Glutamatergic neuron (in vitro differentiated cells): ENCODE results near the gene PRKAG2. TPM values are rescaled to one million over a fixed set of nuclear protein-coding genes. Genes with fewer than 3 reads are reported as not detected.
"Not testable (repeated sequence)": the region's sequence is repeated elsewhere in the genome, so short reads cannot be mapped to it uniquely, and the experiment has no call there.

Source experiments
- DNase-seq: peaks from one replicate; pipeline ENCODE4 v3.0.0; 2022
- H3K27ac Mint-ChIP-seq: one replicate; pipeline ENCODE4 v1.8.0; 2020; ENCODE audit warnings: mild to moderate bottlenecking, mixed read lengths, inconsistent platforms; ENCODE audit not compliant: unreplicated experiment
- H3K27me3 Mint-ChIP-seq: one replicate; pipeline ENCODE4 v1.8.0; 2020; ENCODE audit warnings: mild to moderate bottlenecking, moderate library complexity, mixed read lengths, inconsistent platforms; ENCODE audit not compliant: unreplicated experiment
- H3K36me3 Mint-ChIP-seq: one replicate; pipeline ENCODE4 v1.8.0; 2020; ENCODE audit warnings: mild to moderate bottlenecking, mixed read lengths, inconsistent platforms; ENCODE audit not compliant: unreplicated experiment
- H3K4me1 Mint-ChIP-seq: one replicate; pipeline ENCODE4 v1.8.0; 2020; ENCODE audit warnings: mild to moderate bottlenecking, low read depth, mixed read lengths, inconsistent platforms; ENCODE audit not compliant: unreplicated experiment
- H3K4me3 Mint-ChIP-seq: one replicate; pipeline ENCODE4 v1.8.0; 2020; ENCODE audit warnings: mild to moderate bottlenecking, mixed read lengths, inconsistent platforms; ENCODE audit not compliant: unreplicated experiment
- H3K9me3 Mint-ChIP-seq: one replicate; pipeline ENCODE4 v1.8.0; 2020; ENCODE audit warnings: mild to moderate bottlenecking, moderate library complexity, mixed read lengths, inconsistent platforms; ENCODE audit not compliant: unreplicated experiment
- total RNA-seq: library from RNA; stranded (reverse); fragmentation: NEBNext Ultra II Directional; extraction: Animal tissue kit (Norgen Biotek cat#: 25700); gene quantifications from one replicate; pipeline ENCODE4 v1.2.1, GENCODE V29; 2021; ENCODE audit not compliant: unreplicated experiment
- TF ChIP-seq, protein P1 (sequence below): fragments of 200-600 bp; sonication (generic); IDR thresholded peaks from one replicate; pipeline ENCODE4 v1.5.0; 2021; ENCODE audit not compliant: partially characterized antibody, unreplicated experiment

PRKAG2 gene
- total RNA-seq, 1 donor from 2014 or later, result 24.7 TPM

- Mint-ChIP-seq H3K27me3 (peaks cover 9% of the 10 kb centered on the region), H3K4me1 (peaks cover 25% of the 10 kb centered on the region), H3K9me3 (peaks cover 8% of the 10 kb centered on the region), H3K4me3 (peak overlapping the region; percentile 77), H3K36me3 (no peaks in the 10 kb centered on the region), H3K27ac (peak overlapping the region; percentile 99)
- no peak for DNase-seq
- TF ChIP-seq, protein P1, sequence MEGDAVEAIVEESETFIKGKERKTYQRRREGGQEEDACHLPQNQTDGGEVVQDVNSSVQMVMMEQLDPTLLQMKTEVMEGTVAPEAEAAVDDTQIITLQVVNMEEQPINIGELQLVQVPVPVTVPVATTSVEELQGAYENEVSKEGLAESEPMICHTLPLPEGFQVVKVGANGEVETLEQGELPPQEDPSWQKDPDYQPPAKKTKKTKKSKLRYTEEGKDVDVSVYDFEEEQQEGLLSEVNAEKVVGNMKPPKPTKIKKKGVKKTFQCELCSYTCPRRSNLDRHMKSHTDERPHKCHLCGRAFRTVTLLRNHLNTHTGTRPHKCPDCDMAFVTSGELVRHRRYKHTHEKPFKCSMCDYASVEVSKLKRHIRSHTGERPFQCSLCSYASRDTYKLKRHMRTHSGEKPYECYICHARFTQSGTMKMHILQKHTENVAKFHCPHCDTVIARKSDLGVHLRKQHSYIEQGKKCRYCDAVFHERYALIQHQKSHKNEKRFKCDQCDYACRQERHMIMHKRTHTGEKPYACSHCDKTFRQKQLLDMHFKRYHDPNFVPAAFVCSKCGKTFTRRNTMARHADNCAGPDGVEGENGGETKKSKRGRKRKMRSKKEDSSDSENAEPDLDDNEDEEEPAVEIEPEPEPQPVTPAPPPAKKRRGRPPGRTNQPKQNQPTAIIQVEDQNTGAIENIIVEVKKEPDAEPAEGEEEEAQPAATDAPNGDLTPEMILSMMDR, result no peak
These were observed 338.9 kb downstream of the PRKAG2 start for GRCh38 chr7:151537818-151538561.

DNA sequence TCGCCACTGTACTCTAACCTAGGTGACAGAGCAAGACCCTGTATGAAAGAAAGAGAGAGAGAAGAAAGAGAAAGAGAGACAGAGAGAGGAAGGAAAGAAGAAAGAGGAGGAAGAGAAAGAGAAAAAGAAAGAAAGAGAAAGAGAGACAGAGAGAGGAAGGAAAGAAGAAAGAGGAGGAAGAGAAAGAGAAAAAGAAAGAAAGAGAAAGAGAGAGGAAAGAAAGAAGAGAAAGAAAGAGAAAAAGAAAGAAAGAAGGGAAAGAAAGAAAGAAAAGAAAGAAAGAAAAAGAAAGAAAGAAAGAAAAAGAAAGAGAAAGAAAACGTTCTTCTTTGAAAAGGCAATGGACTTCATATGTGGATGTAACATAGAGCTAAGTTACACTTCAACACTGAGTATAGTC is 340.7 kb downstream of the PRKAG2 start:
- H3K4me3 Mint-ChIP-seq, H3K36me3 Mint-ChIP-seq, DNase-seq, H3K27me3 Mint-ChIP-seq, H3K9me3 Mint-ChIP-seq, H3K27ac Mint-ChIP-seq: not testable (repeated sequence)
- peaks cover 22% of the 10 kb centered on the region for H3K4me1 Mint-ChIP-seq

DNA sequence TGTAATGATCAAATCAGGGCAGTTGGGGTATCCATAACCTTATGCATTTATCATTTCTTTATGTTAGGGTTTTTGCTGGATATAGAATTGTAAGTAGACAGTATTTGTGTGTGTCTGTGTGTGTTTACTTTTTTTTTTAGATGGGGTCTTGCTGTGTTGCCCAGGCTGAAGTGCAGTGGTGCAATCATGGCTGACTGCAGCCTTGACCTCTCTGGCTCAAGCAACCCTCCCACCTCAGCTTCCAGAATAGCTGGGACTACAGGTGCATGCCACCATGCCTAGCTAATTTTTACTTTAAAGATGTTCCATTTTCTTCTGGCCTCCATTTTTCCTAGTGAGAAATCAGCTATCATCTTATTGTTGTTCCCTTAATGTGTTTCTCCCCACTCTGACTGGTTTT is 347.1 kb downstream of the PRKAG2 start:
- Mint-ChIP-seq H3K36me3 (peaks cover 24% of the 10 kb centered on the region), H3K4me1 (no peaks in the 10 kb centered on the region), H3K27ac (no peak overlapping the region), H3K9me3 (no peaks in the 10 kb centered on the region), H3K27me3 (no peaks in the 10 kb centered on the region), H3K4me3 (no peak overlapping the region)
- no peak for DNase-seq
- TF ChIP-seq, protein P1, result no peak

DNA sequence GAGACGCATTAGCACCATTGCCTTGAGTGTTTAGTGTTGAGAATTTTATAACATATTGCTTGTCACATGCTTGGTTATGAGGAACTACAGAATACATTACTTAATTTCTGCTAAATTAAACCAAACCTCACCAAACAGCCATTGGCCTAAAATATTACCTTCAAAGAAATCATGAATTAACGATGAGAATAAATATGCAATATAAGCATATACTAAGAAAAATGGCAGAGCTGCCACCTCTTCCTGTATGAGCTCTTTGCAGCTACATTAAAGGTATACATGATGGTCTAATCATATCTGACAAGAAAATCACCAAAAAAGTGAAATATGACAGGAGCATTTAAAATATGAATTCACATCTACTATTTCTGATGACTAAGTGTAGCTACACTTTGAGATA is 352.1 kb downstream of the PRKAG2 start:
- no peak for DNase-seq
- peaks cover 10% of the 10 kb centered on the region for H3K36me3 Mint-ChIP-seq
- TF ChIP-seq, protein P1, result no peak
- no peaks in the 10 kb centered on the region for H3K4me1 Mint-ChIP-seq
- H3K27me3 Mint-ChIP-seq, result no peaks in the 10 kb centered on the region
- H3K4me3 Mint-ChIP-seq, result no peak overlapping the region
- H3K9me3 Mint-ChIP-seq, result peaks cover 6% of the 10 kb centered on the region
- no peak overlapping the region for H3K27ac Mint-ChIP-seq

DNA sequence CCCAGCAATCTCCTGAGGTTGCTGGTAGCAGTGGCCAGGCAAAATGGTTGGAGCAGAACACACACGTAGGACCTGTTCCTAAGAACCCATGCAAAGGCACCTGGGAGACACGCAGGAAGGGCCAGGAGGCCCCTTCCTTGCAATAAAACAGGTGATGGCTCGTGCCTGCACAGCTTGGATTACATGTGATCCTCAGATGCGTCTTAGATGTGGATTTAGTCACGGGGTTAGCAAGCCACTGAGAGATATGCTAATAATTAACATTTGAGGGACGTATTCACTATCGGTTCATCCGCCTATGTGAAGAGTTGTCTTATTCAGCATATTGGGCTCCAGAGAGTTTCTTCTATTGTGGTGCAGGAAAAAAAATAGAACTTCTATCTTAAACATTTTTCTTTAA is 352.6 kb downstream of the PRKAG2 start:
- H3K27me3 Mint-ChIP-seq, result peaks cover 2% of the 10 kb centered on the region
- H3K4me3 Mint-ChIP-seq, result no peak overlapping the region
- no peak for DNase-seq
- no peak overlapping the region for H3K27ac Mint-ChIP-seq
- H3K4me1 Mint-ChIP-seq, result no peaks in the 10 kb centered on the region
- TF ChIP-seq, protein P1, result no peak
- H3K36me3 Mint-ChIP-seq, result peaks cover 8% of the 10 kb centered on the region
- peaks cover 7% of the 10 kb centered on the region for H3K9me3 Mint-ChIP-seq
